GM21447 (cell line): ENCODE measurements around the gene BCL7A.

Experiments used
- ATAC-seq: cut with Tn5 transposase; IDR thresholded peaks from one replicate; pipeline ENCODE4 v1.9.1; 2021; ENCODE audit not compliant: unreplicated experiment

Gene BCL7A

DNA sequence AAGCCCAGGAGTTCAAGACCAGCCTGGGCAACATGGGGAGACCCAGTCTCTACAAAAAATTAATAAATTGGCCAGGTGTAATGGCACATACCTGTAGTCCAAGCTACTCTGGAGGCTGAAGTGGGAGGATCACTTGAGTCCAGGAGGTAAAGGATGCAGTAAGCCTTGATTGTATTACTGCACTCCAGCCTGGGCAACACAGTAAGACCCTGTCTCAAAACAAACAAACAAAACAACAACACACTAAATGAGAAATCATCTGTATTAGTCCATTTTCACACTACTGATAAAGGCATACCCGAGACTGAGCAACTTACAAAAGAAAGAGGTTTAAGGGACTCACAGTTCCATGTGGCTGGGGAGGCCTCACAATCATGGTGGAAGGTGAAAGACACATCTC is 52.1 kb downstream of the BCL7A start:
- ATAC-seq = no peak

DNA sequence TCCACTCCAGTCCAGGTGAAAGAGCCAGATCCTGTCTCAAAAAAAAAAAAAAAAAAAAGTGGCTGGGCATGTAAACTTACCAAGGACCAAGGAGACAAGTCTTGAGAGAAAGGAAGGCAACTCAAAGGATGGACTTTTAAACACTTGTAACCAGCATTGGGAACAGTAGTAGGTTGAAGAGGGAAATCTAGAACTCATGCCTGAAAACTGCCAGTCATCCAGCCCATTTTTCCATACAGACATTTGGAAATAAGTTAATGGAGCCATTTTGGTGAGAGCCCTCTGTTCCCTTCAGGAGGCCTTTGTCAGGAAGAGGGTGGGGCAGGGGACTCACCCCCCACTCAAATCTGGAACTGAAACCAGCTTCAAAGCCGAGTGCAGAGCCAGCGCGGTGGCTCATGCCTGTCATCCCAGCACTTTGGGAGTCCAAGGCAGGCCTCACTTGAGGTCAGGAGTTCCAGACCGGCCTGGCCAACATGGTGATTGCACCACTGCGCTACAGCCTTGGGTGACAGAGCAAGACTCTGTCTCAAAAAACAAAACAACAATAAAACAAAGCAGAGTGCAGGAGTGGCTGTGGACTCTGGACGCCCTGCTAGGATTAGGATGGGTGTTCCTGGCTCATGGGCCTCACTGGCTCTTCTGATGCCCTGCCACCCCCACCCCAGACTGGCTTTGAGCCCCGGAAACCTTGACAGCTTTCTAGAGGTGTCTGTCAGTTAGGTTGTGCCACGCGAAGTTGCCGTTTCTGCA is 55.2 kb downstream of the BCL7A start:
- ATAC-seq = no peak

DNA sequence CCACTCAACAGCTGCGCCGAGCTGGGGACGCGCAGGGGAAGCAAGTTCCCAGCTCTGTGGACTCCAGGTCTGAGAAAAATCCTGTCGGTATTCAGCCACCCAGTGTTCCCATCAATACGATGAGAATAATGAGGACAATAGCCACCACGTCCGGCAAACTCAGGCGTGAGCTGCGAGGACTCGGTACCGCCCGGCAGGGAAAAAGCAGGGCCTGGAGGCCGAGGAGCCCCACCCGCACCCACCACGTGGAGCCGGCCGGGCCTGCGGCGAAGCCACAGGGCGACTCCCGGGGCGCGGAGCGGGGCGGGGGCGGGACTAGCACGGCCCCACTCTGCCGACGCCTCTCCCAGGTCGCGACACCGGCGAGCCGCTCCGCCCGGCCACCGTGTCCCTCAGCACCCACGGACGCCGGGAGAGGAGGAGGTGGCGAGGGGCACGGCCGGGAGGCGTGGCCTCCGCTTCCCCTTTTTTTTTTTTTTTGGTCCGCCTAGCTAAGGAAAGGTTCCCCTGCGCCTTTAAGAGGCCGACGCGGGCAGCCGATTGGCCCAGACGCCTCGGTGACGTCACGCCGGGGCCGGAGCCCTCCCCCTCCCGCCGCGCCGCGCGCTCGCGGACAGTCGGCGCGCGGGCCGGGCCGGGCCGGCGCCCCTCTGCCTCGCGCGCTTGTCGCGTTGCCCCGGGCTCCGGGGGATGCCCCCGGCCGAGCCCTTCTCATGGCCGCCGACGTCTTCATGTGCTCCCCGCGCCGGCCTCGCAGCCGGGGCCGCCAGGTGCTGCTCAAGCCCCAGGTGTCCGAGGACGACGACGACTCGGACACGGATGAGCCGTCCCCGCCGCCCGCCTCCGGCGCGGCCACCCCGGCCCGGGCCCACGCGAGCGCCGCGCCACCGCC is 56.7 kb downstream of the BCL7A start, which contains the start of gene MLXIP:
MLXIP (plus strand) TSS at position 616 of the 892 bp plus-strand sequence; CDS start at position 714, 98 bp downstream.
- ATAC-seq = peak; percentile 63

GRCh38 chr12:122079033-122079531 is 57.4 kb downstream of the BCL7A start:
- peak; percentile 12 for ATAC-seq

GRCh38 chr12:122079532-122080081 is 57.9 kb downstream of the BCL7A start:
- ATAC-seq = no peak

DNA sequence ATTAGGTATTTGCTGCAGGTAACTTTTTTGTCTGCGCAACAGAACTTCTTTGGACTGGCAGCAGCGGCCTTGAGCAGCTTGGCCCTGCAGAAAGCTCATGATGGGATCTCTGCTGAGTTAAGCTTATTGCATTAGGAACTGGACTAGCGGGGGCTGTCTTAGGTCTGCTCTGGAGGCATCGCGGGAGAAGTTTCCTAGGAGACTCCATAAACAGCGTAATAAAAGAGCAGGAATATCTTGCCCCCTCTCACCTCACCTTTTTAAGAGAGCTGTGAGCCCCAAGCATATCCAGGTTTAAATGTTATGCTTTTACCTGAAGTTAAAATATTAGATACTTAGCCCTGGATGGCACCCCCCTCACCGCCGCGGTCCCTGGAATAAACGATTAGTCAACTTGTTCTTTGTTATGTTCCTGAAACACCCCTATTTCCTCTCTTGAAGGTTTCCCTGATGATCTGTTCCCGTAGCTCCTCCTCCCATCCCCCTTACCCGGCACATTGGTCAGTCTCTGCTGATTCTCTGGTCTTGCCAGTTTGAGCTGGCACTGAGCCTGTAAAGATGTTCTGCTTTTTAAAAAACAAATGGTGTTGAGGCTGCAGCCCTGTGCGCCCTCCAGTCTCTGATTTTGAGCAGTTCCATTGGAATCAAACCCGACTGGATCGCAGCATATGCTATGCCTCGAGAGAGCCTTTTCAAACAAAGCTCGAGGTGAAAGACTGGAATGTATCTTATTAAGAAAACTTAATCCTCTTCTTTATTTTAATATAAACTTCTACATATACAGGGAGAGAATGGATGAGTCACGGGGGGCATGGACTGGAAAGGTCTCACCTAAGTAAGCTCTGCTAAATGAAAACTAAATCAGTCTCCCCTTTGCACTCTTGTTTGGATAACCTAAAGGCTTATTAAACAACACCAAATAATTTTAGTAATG is 58.7 kb downstream of the BCL7A start:
- no peak for ATAC-seq

DNA sequence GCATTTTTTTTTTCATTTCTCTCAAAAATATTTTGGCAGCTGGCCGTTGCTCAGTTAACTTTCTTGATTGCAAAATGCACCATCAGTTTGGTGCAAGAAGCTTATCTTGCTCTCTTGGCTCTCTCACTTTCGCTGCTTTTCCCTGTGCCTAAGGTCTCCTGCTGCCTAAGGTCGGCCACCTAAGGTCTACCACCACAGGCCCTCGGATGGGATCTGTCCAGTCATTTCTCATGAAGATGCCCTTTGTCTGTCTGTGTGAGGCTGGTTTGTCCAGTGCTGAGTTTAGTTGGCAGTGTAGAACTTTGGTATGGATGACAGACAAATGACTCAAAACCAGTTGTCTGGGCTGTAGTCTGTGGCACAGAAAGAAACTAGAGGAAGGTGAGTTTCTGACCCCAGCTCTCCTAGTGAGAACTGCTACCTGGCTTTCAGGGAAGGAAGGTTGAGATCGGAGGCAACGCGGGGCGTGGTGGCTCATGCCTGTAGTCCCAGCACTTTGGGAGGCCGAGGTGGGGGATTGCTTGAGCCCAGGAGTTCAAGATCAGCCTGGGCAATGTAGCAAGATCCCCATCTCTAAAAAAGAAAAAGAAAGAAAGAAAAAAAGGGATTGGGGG is 59.5 kb downstream of the BCL7A start:
- no peak for ATAC-seq

- ATAC-seq = peak; percentile 59
Observed at GRCh38 chr12:122081697-122082221, 60.1 kb downstream of the BCL7A start.

GRCh38 chr12:122082621-122083356 is 61.1 kb downstream of the BCL7A start:
- ATAC-seq = no peak

DNA sequence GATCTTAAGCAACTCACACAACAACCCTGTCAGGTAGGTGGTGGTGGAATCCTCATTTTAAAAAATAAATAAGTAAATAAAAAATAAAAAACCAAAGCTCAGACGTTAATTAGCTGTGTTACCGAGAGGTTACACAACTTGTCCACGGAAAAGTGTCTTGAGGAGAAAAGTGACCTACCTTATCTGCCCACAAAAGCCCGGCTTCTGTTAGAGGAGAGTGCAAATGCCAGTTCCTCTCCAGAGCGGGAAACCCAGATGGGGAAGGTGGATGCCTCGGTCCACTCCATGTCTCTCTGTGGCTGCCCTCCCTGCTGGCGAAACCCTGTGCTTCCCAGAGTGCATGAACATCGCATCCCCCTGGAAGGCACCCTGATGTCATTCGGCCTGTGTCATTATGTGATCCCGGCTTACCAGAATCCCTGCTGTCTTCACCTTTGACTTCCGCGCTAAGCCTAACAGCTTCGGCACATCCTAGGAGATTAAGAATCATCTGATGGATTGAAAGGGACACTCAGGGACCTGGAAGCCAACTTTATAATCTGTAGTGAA is 63.2 kb downstream of the BCL7A start:
- ATAC-seq = no peak

GRCh38 chr12:122085591-122085990 is 63.9 kb downstream of the BCL7A start:
- ATAC-seq = no peak

DNA sequence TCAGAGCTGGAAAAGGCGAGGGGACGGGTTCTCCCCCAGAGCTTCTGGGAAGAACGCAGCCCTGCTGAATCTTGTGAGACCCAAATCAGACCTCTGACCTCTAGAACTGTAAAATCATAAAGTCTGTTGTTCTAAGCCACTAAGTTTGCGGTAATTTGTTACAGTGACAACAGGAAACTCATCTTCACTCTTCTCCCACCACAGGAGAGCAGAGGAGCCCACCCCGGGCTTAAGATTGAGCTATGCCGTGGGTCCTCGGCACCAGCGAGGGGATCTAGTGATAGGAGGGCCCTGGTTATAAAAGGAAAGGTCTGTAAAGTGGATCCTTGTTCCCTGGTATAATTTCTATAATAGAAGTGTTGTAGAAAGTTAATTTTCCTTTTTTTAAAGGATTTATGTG is 64.4 kb downstream of the BCL7A start:
- ATAC-seq = no peak

- ATAC-seq = no peak
Observed at GRCh38 chr12:122086641-122087285, 65.1 kb downstream of the BCL7A start.

DNA sequence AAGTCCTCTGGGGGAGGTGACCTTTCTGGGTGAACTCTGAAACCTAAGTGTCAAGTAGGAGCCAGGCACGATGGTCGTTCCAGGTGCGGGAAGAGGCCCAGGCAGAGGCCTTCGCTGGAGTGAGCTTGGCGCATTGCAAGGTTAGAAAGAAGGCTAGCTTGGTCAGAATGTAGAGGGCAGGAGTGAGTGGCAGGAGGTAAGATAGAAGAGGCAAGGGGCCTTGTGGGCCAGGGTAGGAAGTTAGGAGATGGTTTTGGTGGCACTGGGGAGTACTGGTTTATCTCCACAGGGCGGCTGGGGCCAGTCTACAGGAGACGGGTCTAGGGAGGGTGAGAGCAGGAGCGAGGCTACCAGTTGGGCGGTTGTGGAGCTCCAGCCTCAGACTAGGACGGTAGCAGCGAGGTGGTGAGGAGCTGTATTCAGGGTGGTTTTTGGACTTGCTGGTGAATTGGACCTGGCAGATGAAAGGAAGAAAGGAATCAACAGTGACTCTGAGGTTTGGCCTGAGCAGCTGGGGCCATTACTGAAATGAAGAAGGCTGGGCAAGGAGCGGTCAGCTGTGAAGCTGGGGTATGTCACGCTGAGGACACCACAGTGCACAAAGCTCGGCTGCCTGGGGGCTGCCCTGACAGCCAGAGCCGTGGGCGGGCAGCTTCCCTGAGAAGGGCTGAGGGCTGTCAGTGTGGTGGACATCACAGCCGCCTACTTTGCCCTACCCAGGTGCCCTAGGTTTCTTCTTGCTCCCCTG is 65.9 kb downstream of the BCL7A start:
- no peak for ATAC-seq

GRCh38 chr12:122088179-122088810 is 66.6 kb downstream of the BCL7A start:
- ATAC-seq = no peak

GRCh38 chr12:122089077-122089476 is 67.4 kb downstream of the BCL7A start:
- ATAC-seq = no peak
